Uterus (tissue), 2 donors: ENCODE results near the gene TF.

Source experiments
- POLR2A ChIP-seq, 2 donors: fragments of 450-650 bp; IDR thresholded peaks; one replicate each; pipeline ENCODE4 v1.6.1; 2016; ENCODE audit warnings: antibody characterized with exemption in 2 of 2, mild to moderate bottlenecking in 1 of 2, moderate library complexity in 1 of 2
- TF ChIP-seq, protein P1 (sequence below), 4 experiments: fragments of 200-600 bp in 2 of 4; fragments of 450-650 bp in 2 of 4; sonication (generic) in 2 of 4; IDR thresholded peaks; one replicate each; pipeline ENCODE4 v1.5.1; 2016 to 2019; ENCODE audit warnings: antibody characterized with exemption in 4 of 4, mild to moderate bottlenecking in 2 of 4, moderate library complexity in 1 of 4

DNA sequence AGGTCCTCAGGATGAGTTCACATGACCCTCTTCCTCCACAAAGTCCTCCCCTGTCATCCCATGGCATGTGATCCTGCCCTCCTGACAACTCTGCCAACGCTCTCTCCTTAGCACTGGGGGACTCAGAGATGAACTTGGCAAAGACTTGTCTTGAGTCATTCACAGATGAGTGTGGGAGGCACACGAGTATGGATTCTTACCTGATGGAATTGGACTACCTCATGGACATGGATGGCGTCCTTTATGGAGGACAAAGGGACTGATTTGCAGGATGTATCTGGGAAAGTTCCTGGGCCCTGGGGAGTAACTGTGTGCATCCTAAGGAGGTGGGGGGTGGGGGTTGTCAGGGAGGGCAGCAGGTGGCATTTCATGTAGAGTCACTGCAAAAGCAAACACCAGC lies 46.3 kb upstream of the TF start:
- TF ChIP-seq, protein P1, sequence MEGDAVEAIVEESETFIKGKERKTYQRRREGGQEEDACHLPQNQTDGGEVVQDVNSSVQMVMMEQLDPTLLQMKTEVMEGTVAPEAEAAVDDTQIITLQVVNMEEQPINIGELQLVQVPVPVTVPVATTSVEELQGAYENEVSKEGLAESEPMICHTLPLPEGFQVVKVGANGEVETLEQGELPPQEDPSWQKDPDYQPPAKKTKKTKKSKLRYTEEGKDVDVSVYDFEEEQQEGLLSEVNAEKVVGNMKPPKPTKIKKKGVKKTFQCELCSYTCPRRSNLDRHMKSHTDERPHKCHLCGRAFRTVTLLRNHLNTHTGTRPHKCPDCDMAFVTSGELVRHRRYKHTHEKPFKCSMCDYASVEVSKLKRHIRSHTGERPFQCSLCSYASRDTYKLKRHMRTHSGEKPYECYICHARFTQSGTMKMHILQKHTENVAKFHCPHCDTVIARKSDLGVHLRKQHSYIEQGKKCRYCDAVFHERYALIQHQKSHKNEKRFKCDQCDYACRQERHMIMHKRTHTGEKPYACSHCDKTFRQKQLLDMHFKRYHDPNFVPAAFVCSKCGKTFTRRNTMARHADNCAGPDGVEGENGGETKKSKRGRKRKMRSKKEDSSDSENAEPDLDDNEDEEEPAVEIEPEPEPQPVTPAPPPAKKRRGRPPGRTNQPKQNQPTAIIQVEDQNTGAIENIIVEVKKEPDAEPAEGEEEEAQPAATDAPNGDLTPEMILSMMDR (IDR thresholded peaks at IDR 0.05): no peak
- TF ChIP-seq POLR2A (IDR thresholded peaks at IDR 0.05): no peak
